Activated CD4-positive, alpha-beta T cell treated with anti-CD3 and anti-CD28 coated beads for 36 hours (primary cell): ENCODE measurements around the gene SPAG17. TPM values are rescaled to one million over a fixed set of nuclear protein-coding genes. Genes with fewer than 3 reads are reported as not detected.

ENCODE experiments used
- ATAC-seq: fragments of 200-7000 bp; cut with Tn5 transposase; one replicate; pipeline ENCODE4 v1.10.0; 2021; ENCODE audit warnings: mild to moderate bottlenecking, moderate library complexity
- CTCF ChIA-PET: fragments of 350-600 bp; sonication (Branson Sonifier 250); formaldehyde crosslinking; loops from one replicate; lab custom pipeline; 2021; ENCODE audit warnings: antibody characterized with exemption; lab: Charles Lee
- POLR2A ChIA-PET: fragments of 350-600 bp; sonication (Branson Sonifier 250); formaldehyde crosslinking; loops from one replicate; lab custom pipeline; 2021; ENCODE audit warnings: antibody characterized with exemption, inconsistent platforms; lab: Charles Lee
- DNase-seq: peaks from one replicate; pipeline ENCODE4 v3.0.0-alpha.2; 2020
- H3K27ac Mint-ChIP-seq: one replicate; pipeline ENCODE4 v1.8.0; 2021; ENCODE audit warnings: mixed read lengths
- H3K27me3 Mint-ChIP-seq: one replicate; pipeline ENCODE4 v1.8.0; 2021; ENCODE audit warnings: mixed read lengths
- H3K36me3 Mint-ChIP-seq: one replicate; pipeline ENCODE4 v1.8.0; 2021; ENCODE audit warnings: low read depth, mixed read lengths
- H3K4me1 Mint-ChIP-seq: one replicate; pipeline ENCODE4 v1.8.0; 2021; ENCODE audit warnings: mixed read lengths
- H3K4me3 Mint-ChIP-seq: one replicate; pipeline ENCODE4 v1.8.0; 2021; ENCODE audit warnings: mild to moderate bottlenecking, moderate library complexity, mixed read lengths
- H3K9me3 Mint-ChIP-seq: one replicate; pipeline ENCODE4 v1.8.0; 2021; ENCODE audit warnings: low read depth, mixed read lengths
- intact Hi-C, 2 experiments: fragments of 100-400 bp; cut with DNase I in 1 of 2; cut with micrococcal nuclease in 1 of 2; formaldehyde crosslinking; loops; one replicate each; pipeline versions ENCODE4 v1.14.2 to v1.15.1; 2022 to 2024; cut with DNase I, micrococcal nuclease
- total RNA-seq, 2 experiments: library from RNA; stranded (reverse); gene quantifications; one replicate each; pipeline ENCODE4 v1.2.3, GENCODE V29; 2021

The SPAG17 gene
- total RNA-seq, 2 experiments from 2014 or later, result not detected

GRCh38 chr1:118118469-118118868 is 66.6 kb downstream of the SPAG17 start:
- H3K4me3 Mint-ChIP-seq, result no peak overlapping the region
- intact Hi-C loops, result no loop called here
- no peak for DNase-seq
- H3K4me1 Mint-ChIP-seq, result no peaks in the 10 kb centered on the region
- H3K27me3 Mint-ChIP-seq, result peaks cover 2% of the 10 kb centered on the region
- H3K9me3 Mint-ChIP-seq, result no peaks in the 10 kb centered on the region
- no peak overlapping the region for H3K27ac Mint-ChIP-seq
- ChIA-PET CTCF (interaction anchor here (1.3 kb wide), 1 partner anchor 25 kb away, joined by 6 read pairs; no protein-coding TSS in a partner anchor), POLR2A (no interaction called here)
- no peak for ATAC-seq
- H3K36me3 Mint-ChIP-seq, result no peaks in the 10 kb centered on the region

GRCh38 chr1:118117521-118117920 is 67.5 kb downstream of the SPAG17 start:
- Mint-ChIP-seq H3K4me1 (no peaks in the 10 kb centered on the region), H3K4me3 (no peak overlapping the region), H3K27ac (no peak overlapping the region), H3K9me3 (no peaks in the 10 kb centered on the region), H3K27me3 (no peaks in the 10 kb centered on the region), H3K36me3 (no peaks in the 10 kb centered on the region)
- POLR2A ChIA-PET, result no interaction called here
- ATAC-seq, result no peak
- intact Hi-C loops, result no loop called here
- CTCF ChIA-PET, result no interaction called here
- DNase-seq, result no peak

GRCh38 chr1:118116909-118117308 is 68.1 kb downstream of the SPAG17 start:
- H3K27ac Mint-ChIP-seq, result no peak overlapping the region
- DNase-seq (no peak), ATAC-seq (no peak)
- no peaks in the 10 kb centered on the region for H3K9me3 Mint-ChIP-seq
- no peaks in the 10 kb centered on the region for H3K36me3 Mint-ChIP-seq
- ChIA-PET POLR2A (no interaction called here), CTCF (no interaction called here)
- no peaks in the 10 kb centered on the region for H3K27me3 Mint-ChIP-seq
- H3K4me1 Mint-ChIP-seq, result no peaks in the 10 kb centered on the region
- intact Hi-C loops, result no loop called here
- H3K4me3 Mint-ChIP-seq, result no peak overlapping the region

- ChIA-PET CTCF (no interaction called here), POLR2A (no interaction called here)
- intact Hi-C loops, result no loop called here
- Mint-ChIP-seq H3K27ac (no peak overlapping the region), H3K4me1 (no peaks in the 10 kb centered on the region), H3K27me3 (peaks cover 1% of the 10 kb centered on the region), H3K36me3 (no peaks in the 10 kb centered on the region), H3K4me3 (no peak overlapping the region), H3K9me3 (no peaks in the 10 kb centered on the region)
- ATAC-seq, result no peak
- DNase-seq, result no peak
Measured at GRCh38 chr1:118116401-118116800, 68.6 kb downstream of the SPAG17 start.

- ATAC-seq (no peak), DNase-seq (no peak)
- peaks cover 2% of the 10 kb centered on the region for H3K27me3 Mint-ChIP-seq
- H3K27ac Mint-ChIP-seq, result no peak overlapping the region
- POLR2A ChIA-PET, result no interaction called here
- no peak overlapping the region for H3K4me3 Mint-ChIP-seq
- CTCF ChIA-PET, result no interaction called here
- intact Hi-C loops, result no loop called here
- H3K4me1 Mint-ChIP-seq, result no peaks in the 10 kb centered on the region
- no peaks in the 10 kb centered on the region for H3K9me3 Mint-ChIP-seq
- no peaks in the 10 kb centered on the region for H3K36me3 Mint-ChIP-seq
Measured at GRCh38 chr1:118115567-118116295, 69.3 kb downstream of the SPAG17 start.

GRCh38 chr1:118113261-118113660 is 71.8 kb downstream of the SPAG17 start:
- Mint-ChIP-seq H3K36me3 (no peaks in the 10 kb centered on the region), H3K4me1 (no peaks in the 10 kb centered on the region), H3K4me3 (no peak overlapping the region), H3K9me3 (no peaks in the 10 kb centered on the region), H3K27ac (no peak overlapping the region), H3K27me3 (peaks cover 2% of the 10 kb centered on the region)
- intact Hi-C loops, result no loop called here
- POLR2A ChIA-PET, result no interaction called here
- CTCF ChIA-PET, result no interaction called here
- DNase-seq (no peak), ATAC-seq (no peak)

GRCh38 chr1:118110580-118110979 is 74.4 kb downstream of the SPAG17 start:
- no peak for ATAC-seq
- CTCF ChIA-PET, result no interaction called here
- H3K27me3 Mint-ChIP-seq, result peaks cover 2% of the 10 kb centered on the region

GRCh38 chr1:118104951-118105350 is 80.1 kb downstream of the SPAG17 start:
- Mint-ChIP-seq H3K27me3 (peaks cover 1% of the 10 kb centered on the region), H3K36me3 (no peaks in the 10 kb centered on the region), H3K4me1 (no peaks in the 10 kb centered on the region), H3K4me3 (no peak overlapping the region), H3K27ac (no peak overlapping the region), H3K9me3 (no peaks in the 10 kb centered on the region)
- CTCF ChIA-PET, result interaction anchor here (0.6 kb wide), 1 partner anchor 39 kb away, joined by 4 read pairs; no protein-coding TSS in a partner anchor
- DNase-seq, result no peak
- POLR2A ChIA-PET, result no interaction called here
- ATAC-seq, result no peak
- intact Hi-C loops, result no loop called here

More at GRCh38 chr1:118110580-118110979, 74.4 kb downstream of the SPAG17 start:
- intact Hi-C loops, result no loop called here
- H3K36me3 Mint-ChIP-seq, result no peaks in the 10 kb centered on the region
- H3K9me3 Mint-ChIP-seq, result no peaks in the 10 kb centered on the region
- H3K4me1 Mint-ChIP-seq, result no peaks in the 10 kb centered on the region
- POLR2A ChIA-PET, result no interaction called here
- H3K27ac Mint-ChIP-seq, result no peak overlapping the region
- H3K4me3 Mint-ChIP-seq, result no peak overlapping the region
- DNase-seq, result no peak

- CTCF ChIA-PET, result no interaction called here
- no peak overlapping the region for H3K27ac Mint-ChIP-seq
- no peak for DNase-seq
- peaks cover 3% of the 10 kb centered on the region for H3K27me3 Mint-ChIP-seq
- H3K9me3 Mint-ChIP-seq, result no peaks in the 10 kb centered on the region
- POLR2A ChIA-PET, result no interaction called here
- no peak for ATAC-seq
- H3K36me3 Mint-ChIP-seq, result no peaks in the 10 kb centered on the region
- no peaks in the 10 kb centered on the region for H3K4me1 Mint-ChIP-seq
- H3K4me3 Mint-ChIP-seq, result no peak overlapping the region
- intact Hi-C loops, result no loop called here
Measured at GRCh38 chr1:118102445-118102844, 82.6 kb downstream of the SPAG17 start.

- no peak for ATAC-seq
- ChIA-PET POLR2A (no interaction called here), CTCF (no interaction called here)
- H3K27ac Mint-ChIP-seq, result no peak overlapping the region
- H3K9me3 Mint-ChIP-seq, result no peaks in the 10 kb centered on the region
- H3K4me1 Mint-ChIP-seq, result no peaks in the 10 kb centered on the region
- no peaks in the 10 kb centered on the region for H3K36me3 Mint-ChIP-seq
- H3K4me3 Mint-ChIP-seq, result no peak overlapping the region
- no peak for DNase-seq
- intact Hi-C loops, result no loop called here
- peaks cover 6% of the 10 kb centered on the region for H3K27me3 Mint-ChIP-seq
Measured at GRCh38 chr1:118101999-118102398, 83.0 kb downstream of the SPAG17 start.

GRCh38 chr1:118101515-118101844 is 83.5 kb downstream of the SPAG17 start:
- H3K9me3 Mint-ChIP-seq, result no peaks in the 10 kb centered on the region
- no peak overlapping the region for H3K4me3 Mint-ChIP-seq
- H3K4me1 Mint-ChIP-seq, result no peaks in the 10 kb centered on the region
- DNase-seq, result no peak
- peaks cover 6% of the 10 kb centered on the region for H3K27me3 Mint-ChIP-seq
- ChIA-PET POLR2A (no interaction called here), CTCF (no interaction called here)
- H3K27ac Mint-ChIP-seq, result no peak overlapping the region
- intact Hi-C loops, result no loop called here
- ATAC-seq, result no peak
- H3K36me3 Mint-ChIP-seq, result no peaks in the 10 kb centered on the region

- no peak overlapping the region for H3K27ac Mint-ChIP-seq
- H3K4me1 Mint-ChIP-seq, result no peaks in the 10 kb centered on the region
- CTCF ChIA-PET, result no interaction called here
- H3K27me3 Mint-ChIP-seq, result peaks cover 6% of the 10 kb centered on the region
- intact Hi-C loops, result no loop called here
- POLR2A ChIA-PET, result no interaction called here
- ATAC-seq (no peak), DNase-seq (no peak)
- H3K9me3 Mint-ChIP-seq, result no peaks in the 10 kb centered on the region
- H3K4me3 Mint-ChIP-seq, result no peak overlapping the region
- H3K36me3 Mint-ChIP-seq, result no peaks in the 10 kb centered on the region
Measured at GRCh38 chr1:118100686-118101514, 84.1 kb downstream of the SPAG17 start.
